DMS114 treated with DMSO at 0.1 percent for 48 hours (cell line): Measurements from ENCODE around the gene MAP4.

ENCODE experiments used
- DNase-seq: peaks from one replicate; lab custom pipeline; 2025; ENCODE audit not compliant: unreplicated experiment; lab: John Stamatoyannopoulos, UW

The MAP4 gene

DNA sequence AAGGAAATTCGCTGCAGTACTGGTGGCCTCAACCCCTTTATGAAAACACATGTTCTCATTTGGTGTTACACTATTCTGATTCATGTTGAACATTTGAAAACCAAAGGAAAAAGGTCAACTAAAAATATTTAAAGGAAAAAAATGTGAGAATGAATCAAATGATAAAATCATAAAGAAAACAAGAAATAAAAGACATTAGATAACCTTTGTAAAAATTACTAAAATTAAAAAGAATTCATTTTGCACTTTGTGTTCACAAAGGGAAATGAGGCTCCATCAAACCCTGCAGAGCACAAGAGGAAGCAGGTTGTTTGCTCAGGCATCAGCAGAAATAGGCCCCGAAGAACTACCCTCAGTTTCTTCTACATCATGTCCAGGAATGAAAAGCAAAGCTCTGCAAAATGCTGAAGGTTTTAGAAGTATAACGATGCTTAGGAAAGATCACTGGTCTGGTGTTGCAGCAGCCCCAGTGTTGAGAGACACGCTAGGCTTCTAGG lies 41.2 kb downstream of the MAP4 start:
- DNase-seq, result no peak

DNA sequence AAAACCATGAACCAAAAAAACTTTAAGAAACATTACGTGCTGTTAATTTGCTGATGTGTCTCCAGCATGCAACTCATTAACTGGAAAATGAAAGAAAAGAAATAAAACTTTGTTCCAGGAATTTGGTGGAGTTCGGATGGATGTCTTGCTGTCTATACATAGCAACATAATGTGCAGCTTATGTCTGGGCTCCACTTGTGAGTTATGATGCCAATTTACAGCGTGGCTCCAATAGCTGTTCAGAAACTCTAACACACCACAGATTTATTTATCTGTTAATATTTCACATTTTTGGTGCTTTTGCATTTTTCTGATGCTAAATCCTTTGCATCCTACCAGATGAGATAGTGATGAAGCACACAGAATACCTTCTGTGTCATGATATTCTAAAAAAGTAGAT lies 45.1 kb downstream of the MAP4 start:
- DNase-seq, result no peak

DNA sequence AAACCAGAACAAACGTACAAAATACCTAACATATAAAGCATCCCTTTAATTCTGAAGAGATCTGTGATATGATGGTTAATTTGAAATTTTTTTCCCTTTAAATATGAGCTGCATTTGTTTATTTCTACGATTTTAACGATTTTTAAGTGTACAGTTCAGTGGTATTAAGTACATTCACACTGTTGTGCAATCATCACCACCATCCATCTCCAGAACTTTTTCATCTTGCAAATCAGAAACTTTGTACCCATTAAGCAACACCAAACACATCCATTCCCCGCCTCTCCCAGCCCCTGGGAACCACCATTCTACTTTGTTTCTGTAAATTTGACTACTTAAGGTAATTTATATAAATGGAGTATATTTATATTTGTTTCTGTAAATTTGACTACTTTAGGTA lies 51.5 kb downstream of the MAP4 start:
- no peak for DNase-seq

DNA sequence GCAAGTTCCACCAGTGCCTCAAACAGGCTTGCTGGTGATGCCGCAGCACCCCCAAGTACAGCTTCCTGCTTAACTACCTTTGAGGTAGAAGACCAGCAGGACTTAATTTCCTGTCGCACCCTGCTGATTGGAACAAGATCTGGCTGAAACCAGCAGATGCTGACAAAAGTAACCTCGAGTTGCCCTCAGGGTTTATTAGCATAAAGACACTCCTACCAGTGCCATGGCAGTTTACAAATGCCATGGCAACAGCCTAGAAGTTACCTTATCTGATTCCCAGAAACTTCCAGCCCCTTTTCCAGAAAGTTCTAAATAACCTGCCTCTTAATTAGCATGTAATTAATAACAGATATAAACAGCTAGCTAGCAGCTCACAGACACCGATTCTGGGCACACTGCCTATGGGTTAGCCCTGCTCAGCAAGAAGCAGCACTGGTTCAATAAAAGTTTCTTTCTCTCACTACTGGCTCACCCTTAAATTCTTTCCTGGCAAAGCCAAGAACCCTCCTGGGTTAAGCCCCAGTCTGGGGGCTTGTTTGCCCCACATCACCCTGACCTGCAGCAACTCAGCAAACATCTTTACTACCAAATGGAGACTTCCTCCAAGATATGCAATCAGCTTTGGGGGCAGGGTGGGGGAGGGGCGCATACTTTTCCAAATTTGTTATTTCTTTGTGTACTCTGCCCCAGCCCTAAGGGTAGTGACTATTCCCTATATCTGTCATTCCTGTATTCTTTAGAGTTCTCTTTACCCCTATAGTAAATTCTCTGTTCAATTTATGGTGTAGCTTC lies 54.2 kb downstream of the MAP4 start:
- DNase-seq, result no peak

DNA sequence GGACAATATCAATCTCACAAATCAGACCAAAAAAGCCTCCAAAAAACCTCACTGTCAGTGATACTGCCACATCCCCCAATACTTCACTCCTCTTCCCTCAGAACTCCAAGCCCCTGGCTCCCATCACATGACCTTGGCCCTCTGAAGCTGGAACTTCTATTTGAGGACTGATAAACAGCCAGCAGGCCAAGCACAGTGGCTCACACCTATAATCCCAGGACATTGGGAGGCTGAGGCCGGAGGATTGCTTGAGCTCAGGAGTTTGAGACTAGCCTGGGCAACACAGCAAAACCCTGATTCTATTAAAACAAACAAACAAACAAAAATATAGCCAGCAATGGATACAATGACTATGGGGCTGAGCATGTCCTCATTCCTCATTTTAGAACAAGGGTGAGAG lies 55.2 kb downstream of the MAP4 start:
- DNase-seq, result no peak

DNA sequence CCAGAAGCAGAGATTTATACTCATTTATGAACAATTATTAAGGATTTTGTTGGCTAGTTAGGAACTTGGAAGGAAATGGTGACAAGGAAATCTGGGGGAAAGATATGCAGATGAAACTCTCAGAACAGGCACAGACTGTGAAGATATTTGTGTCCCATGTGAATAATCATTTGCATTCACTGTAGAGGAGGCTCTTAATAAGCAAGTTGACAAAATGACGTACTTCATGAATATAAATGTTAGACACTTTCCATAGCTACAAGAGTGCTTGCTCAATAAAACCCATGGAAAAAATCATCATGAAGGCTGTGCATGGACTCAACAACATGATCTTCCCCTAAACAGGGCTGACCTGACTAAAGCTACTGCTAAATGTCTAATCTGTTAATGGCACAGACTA lies 59.7 kb downstream of the MAP4 start:
- DNase-seq, result no peak

DNA sequence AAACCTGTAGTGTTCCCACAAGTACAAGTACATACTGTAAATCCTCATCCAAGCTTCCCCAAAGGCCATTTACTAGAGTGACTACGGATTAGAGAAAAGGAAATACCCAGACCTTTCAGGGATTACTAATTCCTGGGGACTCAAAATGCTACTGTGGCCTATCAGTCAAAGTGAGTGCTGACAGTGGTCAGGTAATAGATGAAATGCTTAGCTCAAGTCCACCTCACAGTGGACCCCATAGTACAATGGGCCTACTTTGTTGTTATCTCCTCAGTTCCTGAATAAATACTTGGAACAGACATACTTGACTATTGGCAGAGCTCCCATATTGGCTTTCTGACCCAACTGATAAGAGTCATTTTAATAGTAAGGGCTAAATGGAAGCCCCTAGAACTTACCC lies 61.6 kb downstream of the MAP4 start:
- DNase-seq, result no peak

DNA sequence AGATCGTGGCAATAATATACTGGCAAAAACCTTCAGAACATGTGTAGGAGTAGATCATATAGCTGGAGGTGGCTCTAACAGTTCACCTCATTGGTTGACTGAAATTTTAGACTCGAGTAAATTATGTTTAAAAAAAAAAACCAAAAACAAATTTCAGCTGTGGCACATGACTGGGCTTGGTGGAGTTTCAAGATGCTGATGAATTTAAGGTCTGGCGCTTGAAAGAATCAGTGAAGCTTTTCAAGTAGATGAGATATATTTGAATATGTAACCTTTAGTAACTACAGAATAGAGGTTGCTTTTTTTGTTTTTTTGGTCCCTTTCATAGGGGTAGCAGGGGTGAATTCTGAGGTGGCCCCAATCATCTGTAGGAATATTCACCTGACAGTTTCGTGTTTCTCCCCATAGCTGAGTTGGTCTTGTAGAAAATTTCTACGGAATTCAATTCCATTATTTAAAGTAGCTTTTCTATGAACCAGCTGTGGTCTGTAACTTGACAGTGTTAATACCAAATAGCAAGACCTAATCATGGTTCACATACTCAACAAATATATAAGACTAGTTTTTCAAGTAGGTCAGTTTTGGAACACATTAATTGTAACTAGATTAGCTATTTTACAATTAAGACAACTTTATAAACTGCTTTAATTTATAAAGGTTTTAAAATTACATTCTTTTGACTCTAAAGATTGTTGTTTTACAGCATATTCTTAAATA lies 65.6 kb downstream of the MAP4 start:
- DNase-seq, result no peak

DNA sequence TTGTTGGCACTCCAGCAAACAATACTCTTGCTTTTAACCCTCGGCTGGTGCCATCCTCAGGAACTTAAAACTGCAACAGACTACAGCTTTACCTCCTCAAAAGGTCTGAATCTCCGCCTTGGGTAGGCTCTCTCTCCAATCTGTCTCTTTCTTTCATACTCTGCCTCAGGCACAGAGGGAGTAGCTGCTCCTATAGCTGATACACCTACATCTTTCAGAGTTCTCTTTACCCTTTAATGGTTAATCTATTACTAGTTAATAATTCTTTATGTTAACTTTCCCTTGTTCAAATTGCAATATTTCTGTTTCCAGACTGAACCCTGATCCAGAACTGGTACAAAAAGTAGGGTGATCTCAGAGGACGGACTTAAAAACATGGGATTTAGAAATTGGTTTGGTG lies 66.2 kb downstream of the MAP4 start:
- DNase-seq, result no peak

DNA sequence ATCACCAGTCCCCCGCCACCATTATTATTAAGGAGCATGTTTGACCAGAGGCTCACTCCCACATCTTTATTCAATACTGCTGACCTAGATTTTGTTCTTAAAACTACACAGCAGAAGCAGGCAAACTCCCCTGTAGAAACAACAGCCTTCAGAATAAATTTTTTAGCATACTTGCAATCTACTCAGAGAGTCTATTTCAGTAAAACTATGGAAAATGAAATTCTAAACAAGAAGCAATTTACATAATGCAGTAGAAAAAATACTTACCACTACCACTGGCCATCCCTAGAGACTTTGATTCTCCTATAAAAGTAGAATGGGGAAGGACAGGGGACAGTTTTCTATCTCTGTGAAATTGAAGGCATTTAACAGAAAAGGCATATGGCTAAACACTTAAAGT lies 76.0 kb downstream of the MAP4 start:
- DNase-seq, result no peak

DNA sequence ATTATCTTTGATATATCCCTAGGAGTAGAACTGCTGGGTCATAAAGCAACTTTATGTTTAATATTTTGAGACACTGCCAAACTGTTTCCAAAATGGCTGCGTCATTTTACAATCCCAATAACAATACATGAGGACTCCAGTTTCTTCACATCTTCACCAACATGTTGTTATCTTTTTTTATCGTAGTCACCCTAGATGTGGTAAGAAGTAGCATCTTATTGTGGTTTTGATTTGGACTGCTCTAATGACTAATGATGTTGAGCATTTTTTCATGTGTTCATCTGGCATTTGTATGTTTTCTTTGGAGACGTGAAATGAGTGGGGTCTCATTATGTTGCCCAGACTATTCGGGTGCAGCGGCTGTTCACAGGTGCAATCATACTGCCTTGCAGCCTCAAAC lies 83.8 kb downstream of the MAP4 start:
- DNase-seq, result no peak

DNA sequence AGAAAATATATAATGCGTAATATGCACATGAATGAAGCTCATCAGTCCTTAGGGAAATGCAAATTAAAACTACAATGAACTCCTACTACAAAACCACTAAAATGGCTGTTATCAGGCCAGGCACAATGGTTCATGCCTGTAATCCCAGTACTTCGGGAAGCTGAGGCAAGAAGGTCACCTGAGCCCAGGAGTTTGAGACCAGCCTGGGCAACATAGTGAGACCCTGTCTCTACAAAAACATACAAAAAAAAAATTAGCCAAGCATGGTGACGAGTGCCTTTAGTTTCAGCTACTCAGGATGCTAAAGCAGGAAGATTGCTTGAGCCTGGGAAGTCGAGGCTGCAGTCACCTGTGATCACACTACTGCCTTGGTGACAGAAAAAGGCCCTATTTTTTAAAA lies 85.2 kb downstream of the MAP4 start:
- DNase-seq, result no peak

DNA sequence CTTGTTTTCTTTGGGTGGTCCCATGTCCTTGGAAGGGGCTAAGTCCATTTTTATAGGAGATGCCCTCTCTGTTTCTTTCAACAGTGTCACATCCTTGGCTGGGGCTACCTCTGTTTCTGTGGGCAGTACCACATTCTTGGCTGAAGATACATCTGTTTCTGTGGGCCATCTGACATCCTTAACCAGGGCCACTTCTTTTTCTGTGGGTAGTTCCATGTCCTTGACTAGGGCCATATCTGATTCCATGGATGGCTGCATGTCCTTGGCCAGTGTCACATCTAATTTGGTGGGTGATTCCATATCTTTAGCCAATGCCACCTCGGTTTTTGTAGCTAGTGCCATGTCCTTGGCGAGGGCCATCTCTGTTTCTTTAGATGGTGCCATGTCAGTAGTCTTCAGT lies 99.5 kb downstream of the MAP4 start:
- DNase-seq, result no peak

DNA sequence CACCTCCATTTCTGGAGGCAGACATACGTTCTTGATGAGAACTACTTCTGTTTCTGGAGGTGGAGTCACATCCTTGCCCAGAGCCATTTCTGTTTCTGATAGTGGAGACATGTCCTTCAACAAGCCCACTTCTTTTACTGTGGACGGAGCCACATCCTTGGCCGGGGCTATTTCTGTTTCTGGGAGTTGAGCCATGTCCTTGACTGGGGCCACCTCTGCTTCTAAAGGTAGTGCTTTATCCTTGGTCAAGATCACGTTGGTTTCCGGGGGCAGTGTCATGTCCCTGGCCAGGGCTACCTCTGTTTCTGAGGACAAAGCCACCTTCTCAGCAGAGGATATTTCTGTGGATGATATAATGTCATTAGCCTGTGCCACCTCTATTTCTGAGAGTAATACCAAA lies 100.0 kb downstream of the MAP4 start:
- DNase-seq, result no peak

DNA sequence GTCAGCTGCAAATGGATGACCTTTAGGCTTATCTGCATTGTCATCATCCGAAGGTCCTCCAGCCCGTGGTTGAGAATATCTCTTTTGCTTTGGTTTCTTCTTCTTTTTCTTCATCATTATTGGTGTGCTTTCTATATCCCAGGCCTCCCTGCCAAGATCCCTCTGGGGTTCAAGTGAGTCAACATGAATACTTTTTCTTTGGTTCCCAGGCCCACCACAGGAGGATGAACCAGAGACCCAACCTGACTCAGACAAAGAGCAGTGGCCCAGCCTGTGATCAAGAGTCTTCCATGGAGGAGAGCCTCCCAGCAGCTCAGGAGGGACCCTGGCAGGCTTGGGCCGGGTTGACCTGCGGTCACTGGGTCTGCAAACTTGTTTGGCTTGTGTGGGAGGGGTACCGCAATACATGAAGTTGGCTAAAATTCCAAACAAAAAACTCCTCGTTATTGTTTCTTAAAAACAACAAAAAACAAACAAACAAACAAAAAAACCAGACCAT lies 104.2 kb downstream of the MAP4 start:
- no peak for DNase-seq

DNA sequence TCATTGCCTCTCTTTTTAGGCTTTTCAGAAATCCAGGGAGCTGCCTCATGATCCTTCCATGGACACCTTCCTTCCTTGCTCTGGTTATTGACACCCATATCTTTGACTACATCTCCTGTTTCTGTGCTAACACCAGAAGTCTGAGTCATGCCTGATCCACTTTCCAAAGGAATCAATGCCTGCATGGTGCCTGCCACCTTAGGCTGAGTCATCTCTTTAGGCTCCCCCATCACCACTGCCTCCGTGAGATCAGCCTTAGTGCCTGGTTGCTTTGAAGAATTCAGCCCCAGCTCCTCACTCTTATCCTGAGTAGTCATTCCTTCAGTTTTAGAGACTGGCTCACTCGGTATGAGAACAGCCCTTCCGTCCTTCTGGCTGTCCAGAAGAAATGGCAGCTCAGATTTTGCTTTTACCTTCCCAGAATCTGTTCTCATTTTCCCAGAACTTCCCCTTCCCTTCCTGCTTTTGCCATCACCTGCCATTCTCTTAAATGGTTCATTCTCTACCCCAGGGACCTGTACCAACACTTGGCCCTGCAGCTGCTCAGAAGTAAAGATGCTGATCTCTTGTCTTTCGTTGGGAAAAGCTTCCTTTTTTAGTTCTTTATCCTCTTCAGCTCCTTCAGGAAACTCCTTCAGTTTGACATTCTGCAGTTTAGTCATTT lies 105.3 kb downstream of the MAP4 start:
- no peak for DNase-seq

DNA sequence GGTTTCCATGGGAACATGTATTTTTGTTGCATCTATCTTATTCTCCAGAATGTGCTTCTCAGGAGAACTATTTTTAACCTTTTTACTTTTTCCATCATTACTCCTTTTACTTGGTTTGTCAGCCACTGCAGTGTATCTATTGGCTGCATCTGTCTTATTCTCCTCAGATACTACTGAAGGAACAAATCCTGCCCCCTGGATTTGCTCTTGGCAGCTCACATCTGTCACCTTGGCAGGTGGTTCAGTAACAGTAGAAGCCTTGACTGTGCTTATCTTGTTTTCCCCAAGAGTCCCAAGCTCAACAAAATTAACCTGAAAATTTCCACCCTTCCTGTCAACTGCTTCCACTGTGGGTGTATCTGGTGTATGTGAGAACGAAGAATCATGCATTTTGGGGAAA lies 106.0 kb downstream of the MAP4 start:
- DNase-seq, result no peak

DNA sequence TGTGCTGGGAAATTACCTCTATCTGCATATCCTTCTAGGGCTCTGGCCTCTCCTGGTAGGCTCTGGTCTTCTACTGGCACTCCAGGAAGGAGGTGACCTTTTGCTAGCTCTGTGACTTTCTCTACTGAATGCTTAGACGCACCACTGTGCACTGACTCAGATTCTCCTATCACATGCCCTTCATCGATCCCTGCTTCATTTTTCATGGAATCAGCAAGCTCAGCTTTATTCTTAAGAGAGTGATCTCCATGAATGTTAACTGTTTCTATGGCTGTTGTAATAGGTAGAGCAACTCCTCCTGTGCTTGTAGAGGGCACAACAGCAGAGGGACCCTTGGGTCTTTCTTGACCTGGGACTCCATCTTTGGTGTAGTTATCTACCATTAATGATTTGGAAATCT lies 106.6 kb downstream of the MAP4 start:
- no peak for DNase-seq

DNA sequence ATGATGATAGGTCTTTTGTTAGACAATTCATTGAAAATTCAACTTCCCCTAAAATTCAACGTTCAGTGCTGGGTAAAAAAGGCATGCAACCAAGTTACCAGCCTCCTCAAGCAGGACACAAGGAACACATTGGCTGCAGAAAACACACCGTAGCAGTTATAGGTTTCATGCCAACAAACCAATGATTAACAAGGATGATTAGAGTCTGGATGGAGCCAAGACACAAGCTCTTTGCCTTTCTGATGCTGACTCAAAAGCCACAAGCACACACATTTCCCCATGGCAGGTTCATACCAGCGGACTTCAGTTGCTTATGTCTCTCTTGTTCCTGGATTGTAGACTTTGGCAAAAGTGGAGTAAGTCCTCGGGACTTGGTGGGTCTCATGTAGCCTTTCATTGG lies 107.5 kb downstream of the MAP4 start:
- no peak for DNase-seq

DNA sequence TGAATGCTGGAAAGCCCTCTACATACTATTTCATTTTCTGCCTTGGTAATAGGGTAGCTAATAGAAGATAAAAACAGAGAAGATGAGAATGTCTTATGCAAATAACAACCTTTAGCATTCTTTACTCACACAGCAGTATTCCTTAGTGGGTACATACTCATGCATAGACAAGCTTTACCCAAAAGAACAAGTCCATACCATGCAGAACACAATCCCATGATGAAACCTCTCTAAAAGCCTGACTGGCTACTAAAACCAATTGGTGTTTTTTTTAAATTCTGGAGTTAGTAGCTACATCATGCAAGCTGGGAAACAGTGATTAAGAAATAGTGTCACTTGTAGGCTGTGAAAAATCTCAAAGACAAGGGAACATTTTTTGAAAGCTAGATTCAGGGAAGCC lies 108.4 kb downstream of the MAP4 start:
- no peak for DNase-seq

DNA sequence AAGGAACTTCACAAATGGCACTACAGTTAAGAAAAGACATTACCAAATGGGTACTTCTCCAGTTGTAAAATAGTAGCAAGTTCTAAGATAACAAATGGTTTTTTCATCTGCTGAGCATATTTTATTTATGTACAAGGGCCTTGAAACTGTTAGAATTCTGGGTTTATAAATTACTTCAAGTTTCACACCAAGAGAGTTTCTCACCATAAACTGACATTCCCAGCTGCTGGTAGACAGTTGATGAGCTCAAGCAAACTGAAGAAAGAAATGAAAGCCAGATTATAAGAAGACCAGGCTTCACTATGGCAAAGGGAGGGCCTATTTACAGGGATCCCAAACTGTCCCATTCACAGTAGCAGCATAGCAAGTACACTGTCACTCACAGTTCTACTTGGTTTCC lies 113.5 kb downstream of the MAP4 start:
- no peak for DNase-seq

DNA sequence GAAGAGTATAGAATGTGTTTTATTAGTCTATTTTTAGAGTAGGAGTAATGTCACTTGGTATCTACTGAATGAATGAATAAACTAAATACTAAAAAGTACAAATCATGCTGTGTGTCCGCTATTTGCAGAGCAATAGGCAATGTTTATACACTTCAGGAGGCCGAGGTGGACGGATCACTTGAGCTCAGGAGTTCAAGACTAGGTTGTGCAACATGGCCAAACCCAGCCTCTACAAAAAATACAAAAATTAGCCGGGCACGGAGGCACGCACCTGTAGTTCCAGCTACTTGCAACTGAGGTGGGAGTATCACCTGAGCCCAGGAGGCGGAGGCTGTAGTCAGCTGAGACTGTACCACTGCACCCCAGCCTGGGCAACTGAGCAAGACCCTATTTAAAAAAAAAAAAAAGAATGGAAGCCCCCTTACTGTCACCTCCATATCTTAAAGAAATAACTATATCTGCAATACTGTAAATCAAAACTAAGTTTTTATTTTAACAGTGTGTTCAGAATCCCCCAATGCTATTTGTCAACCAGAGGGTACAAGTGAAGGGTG lies 114.9 kb downstream of the MAP4 start:
- DNase-seq, result no peak
